Ecto neural progenitor cell (in vitro differentiated cells): ENCODE results near the gene CCDC141.

ENCODE experiments used
- DNase-seq: peaks from one replicate; pipeline ENCODE4 v3.0.0-alpha.2; 2018; ENCODE audit warnings: low spot score

Gene CCDC141

DNA sequence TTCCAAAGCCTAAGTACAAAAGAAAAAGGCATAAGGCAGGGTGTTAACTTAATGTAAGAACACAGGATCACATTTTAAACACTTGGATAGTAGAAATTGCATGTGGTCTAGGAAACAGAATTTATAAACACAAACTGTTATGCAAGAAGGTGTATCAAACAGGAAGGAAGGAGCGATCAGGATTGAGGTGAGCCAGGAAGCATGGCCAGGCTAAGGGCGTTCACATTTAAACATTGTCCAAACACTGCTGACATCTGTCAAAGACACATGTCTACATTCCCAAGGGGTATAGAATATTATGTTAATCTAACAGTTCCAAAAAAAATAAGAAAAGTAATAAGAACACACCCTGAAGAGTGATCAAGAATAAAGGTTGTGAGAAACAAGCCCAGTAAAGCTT, 71.3 kb downstream of the CCDC141 start:
- DNase-seq: no peak

DNA sequence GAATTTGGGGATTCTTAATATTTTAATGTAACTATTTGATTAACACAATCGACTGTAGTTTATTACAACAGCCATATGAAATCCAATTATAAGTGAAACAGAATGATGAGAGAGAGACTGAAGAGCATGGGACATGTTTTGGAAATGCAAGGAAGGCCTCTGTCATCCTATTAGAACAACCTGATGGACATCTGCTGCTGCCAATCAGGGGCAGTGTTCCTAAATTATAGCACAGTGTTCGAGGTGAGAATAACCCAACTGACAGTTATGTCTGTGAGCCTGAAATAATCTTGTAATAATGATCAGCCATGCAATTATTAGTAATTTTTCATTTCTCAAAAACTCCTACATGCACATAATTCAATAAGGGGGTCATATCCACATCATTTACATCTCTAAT, 73.6 kb downstream of the CCDC141 start:
- DNase-seq: no peak

DNA sequence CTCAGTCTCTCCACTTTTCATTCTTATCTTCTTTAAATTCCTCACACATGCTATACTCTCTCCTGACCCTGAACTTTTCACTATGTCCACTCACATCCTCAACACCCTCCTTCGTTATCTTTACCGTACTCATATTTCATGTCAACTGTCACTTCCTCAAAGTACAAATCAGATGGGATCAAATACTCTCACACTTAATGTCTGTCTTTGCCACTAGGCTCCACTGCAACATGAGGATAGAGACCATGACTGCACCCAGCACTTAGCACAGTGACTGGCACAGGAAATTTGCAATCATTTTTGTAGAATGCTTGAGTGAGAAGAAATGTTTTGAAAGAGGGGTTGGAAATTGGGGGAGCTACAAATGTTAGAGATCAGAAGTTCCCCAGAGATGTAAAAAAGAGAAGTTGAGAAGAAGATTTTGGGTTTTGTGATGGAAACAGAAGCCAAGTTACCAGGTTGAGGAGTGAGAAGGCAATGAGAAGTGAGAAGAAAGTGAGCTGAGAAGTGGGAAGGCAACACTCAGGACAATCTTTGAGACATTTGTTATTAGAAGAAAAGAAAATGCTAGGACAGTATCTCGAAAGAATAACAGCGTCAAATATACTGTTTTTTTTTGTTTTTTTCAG, 87.0 kb downstream of the CCDC141 start:
- DNase-seq: no peak

DNA sequence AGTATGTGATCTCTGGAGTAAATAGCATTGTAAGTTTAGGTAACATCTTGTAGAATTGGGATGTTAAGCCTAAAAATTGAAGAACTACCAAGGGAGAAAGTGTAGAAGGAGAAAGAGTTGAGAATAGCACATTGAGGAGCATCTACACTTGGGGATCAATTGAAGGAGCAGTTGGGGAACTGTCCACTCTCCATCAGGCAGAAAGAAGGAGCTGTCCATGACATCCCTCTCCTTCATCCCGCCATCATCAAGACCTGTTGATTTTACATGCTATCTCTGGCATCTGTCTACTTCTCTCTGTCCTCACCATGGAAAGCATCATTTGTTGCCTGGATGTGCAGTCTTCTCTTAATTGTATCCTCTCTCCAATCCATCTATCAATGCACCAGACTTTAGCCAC, 87.8 kb downstream of the CCDC141 start:
- DNase-seq: no peak

DNA sequence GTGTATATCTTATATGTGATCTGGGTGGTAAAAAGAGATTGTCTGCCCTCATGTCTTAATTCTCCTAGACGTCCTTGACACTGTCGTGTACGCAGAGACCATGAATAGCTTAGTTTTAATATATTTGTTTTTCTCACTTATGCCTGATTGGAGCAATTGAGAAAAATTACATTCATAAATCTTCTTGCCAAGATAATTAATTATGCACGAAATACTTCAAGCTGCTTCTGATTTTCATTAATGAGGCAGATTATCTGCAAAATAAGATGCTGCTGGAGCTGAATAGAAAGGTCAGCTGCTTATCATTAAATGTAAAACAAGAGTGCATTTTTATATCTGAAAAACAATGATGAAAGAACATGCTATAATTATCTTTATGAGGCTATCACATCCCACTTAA, 95.9 kb downstream of the CCDC141 start:
- DNase-seq: no peak

DNA sequence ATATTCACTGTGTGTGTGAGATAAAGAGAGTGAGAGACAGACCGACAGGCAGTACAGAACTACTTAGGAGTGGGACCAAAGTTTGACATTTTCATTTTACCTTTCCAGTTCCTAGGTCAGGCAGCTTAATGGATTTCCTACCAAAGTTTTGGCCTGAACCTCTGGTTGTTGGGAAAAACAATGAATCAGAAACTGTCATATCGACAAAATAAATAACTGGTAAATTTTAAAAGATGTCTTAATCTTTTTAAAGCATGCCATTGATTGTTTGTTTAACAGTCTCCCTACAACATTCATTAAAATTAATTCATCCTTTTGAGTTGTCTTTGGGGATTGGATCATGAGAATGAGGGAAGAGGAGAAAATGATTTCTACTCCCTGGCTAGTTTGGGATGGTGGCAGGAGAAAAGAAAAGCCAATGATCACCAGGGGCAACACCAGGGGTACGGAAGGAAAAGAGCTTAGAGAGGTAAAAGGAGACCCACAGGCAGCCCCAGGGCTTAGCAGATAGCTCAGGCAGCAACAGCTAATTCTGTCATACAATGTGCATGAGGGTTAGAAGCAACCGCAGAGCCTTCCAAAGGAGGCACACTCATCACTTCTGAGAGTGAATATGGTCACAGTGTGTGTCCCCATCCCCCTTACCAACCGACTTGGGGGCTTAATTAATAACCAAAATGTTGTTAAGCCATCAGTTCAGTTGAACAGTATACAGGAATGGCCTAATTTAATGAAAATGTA, 98.5 kb downstream of the CCDC141 start:
- DNase-seq: peak; percentile 44

DNA sequence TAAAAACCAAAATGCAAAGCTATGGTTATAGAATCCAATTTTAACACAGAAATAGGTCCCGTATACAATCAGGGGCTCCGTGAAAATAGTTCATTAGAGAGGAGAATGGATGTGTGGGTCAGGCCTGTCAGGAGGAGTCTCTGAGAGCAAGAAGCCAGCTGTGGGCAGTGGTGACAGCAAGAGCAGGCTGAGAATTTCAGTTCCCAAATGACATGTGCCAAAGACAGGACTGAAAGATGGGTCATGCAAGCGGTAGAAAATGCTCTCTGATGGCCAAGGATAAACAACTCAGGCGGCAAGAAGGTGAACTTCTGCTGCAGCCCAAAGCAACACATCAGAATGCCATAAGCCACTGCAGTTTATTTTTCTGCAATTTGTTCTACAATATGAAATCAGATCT, 100.4 kb downstream of the CCDC141 start:
- no peak for DNase-seq

DNA sequence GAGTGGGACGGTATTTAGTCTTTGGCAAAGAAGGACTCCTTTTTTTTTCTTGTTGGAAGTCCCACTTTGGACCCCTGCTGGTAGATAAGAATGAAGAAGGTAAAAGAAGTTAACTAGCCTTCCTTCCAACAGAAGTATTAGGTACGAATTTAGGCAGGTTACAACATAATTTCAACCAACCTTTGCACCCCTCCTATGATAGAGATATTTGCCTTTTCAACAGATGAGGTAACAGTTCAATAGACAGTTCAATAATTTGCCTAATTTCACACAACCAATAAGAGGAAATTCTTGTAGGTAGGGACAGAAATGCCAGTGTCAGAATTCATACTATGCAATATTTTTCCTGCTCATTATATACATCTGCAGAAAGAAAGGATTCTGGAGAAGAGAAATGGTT, 100.8 kb downstream of the CCDC141 start:
- no peak for DNase-seq

DNA sequence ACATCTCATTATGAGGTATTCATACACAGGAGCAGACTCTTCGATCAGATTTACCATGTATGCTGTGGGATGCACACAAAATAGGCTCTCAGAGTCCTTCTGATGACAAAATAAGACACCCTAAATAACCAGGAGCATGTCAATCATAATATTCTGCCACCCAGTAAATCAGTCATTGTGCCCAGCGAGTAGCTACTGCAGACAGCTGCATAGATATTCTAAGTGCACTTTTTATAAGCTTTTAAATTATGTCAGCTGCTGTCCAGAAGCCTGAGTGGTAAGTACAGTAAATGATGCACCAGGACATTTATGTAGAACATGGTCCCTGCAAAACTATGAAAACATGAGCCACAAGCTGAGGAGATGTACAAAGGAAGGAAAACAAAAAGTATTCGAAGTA, 102.9 kb downstream of the CCDC141 start:
- DNase-seq: no peak

DNA sequence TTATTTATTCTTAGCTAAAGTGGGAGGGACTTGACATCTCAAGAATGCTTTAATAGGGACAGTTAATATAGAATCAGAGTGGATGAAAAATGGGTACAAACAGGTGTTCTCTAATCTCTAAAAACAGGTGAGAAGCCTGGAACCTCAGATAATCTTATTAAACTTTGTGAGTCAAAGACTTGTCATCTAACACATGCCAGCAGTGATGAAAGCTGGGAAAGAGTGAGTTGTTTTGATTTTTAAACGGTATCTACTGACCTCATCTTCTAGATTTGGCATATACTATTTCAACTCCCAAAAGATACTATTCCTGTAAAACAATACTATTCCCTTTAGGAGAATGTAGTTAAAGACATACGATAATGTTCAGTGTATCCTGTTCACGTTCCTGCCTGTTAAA, 103.4 kb downstream of the CCDC141 start:
- no peak for DNase-seq

DNA sequence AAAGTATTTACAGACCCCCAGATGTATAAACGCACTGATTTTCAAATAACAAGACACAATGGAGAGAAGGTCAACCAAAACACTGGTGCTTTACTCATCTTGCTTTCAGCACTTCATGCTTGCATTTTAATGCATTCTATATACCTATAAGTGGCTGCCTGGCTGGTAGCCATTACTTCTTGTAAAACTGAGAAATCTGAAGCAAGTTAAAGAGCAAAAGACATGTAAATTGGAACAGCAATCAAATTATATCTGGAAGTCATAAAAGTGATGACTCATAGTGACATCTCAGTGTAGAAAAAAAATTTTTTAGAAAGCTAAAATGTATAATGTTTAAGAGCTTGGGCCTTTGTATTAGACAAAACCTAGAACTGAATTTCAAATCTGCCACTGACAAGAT, 106.2 kb downstream of the CCDC141 start:
- no peak for DNase-seq

DNA sequence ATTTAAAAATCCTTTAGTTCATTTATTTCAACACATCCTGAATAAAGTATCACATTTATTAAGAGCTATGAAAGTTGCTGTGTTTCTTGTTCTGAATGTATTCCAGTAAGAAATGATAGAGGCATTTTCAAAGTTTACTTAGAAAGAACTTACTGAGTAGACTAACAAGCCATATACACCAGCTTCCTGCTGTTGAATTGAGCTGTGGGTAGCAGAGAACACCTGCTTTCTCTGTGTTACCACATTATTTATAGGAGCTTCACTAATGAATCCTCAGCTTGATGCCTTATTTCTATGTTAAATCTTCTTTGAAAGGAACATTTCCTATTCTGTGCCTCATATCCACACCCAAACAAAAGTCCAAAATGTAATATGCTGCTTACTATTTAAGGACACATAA, 115.4 kb downstream of the CCDC141 start:
- no peak for DNase-seq

DNA sequence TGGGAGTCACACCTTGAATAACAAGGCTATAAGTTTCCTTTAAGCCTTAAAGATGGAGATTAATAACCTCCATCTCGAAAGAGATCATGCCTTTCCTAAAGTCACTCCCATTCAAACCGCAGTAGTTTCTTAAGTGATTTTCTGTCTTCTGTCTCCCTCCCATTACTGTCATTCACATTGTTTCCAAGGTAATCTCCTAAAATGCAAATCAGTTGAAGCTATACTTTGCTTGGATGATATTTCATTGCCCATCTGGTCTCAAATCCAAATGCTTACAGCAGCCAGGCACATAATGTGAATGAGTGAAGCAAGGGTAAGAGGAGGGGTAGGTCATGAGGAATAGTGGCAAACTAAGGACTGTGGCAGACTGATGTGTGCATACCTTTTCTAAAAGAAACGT, 116.4 kb downstream of the CCDC141 start:
- DNase-seq: no peak

DNA sequence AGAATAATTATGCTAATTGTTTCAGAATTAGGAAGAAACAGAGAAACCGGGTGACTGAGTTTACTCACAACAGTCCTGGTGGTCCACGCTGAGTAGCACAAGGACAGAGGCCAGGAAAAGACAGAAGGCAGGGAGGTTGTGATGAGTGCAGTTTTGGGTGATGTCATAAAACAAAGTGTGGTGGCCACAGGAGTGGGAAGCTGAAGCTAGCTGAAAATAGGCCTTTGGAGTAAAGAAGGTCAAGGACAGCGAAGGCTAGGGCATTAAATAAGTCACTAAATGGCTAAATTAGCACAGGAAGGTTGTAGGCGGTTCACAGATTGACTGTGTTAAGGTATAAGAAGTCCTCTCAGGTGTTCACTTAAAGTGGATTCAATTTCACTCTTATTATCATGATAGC, 121.9 kb downstream of the CCDC141 start:
- DNase-seq: no peak

DNA sequence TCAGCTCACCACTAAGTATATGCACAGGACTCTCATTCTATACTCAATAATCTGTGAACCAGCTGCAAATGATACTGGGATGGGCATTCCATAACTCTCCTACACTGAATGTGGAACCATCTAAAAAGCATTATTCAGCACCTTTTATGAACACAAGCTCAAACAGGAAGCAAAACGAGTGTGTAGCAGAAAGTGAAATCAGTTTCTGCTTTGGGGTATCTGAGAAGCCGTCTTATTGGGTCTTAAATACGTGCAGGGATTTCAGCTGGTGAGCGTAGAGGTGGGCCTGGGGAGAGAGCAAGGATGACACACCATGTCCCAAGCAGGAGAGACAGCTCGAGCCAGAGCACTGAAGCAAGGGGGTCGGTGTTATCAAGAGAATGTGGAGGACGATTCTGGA, 122.8 kb downstream of the CCDC141 start:
- DNase-seq: no peak

DNA sequence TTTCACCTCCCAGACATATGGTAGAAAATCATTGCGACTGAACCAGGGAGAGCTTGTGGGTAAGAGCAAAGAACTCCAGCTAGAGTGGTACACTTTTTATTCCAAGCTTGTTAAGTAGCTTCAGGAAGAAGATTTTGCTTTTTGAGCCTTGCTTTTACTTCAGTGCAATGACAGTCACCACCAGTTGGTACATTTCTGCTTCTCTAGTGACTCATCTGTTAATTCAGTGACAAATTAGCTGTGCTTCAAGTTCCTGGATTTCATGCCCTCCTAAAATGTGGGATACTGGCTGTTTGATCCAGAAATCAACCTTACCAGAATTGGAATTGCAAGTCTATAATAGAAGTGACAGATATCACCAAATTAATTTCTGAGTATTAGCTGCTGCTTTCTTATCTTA, 125.1 kb downstream of the CCDC141 start:
- no peak for DNase-seq

DNA sequence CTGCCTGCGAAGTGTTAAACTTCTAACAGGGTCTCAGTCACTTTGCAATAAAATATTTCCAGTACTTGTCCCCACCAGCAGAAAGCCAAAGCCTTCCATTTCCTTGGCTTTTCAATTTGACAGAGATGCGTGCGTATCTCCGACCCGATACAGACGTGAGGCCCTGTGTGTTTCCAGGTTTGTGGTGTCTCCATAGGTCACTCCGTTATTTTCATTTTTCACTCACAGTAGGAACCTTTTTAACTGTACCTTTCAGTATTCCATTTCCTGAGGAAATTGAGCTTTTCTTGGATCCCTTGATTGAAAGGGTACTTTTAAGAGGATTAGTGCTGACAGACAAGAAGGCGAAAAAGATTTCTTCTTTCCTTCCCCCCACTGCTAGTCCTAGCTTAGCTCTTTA, 126.4 kb downstream of the CCDC141 start:
- no peak for DNase-seq

DNA sequence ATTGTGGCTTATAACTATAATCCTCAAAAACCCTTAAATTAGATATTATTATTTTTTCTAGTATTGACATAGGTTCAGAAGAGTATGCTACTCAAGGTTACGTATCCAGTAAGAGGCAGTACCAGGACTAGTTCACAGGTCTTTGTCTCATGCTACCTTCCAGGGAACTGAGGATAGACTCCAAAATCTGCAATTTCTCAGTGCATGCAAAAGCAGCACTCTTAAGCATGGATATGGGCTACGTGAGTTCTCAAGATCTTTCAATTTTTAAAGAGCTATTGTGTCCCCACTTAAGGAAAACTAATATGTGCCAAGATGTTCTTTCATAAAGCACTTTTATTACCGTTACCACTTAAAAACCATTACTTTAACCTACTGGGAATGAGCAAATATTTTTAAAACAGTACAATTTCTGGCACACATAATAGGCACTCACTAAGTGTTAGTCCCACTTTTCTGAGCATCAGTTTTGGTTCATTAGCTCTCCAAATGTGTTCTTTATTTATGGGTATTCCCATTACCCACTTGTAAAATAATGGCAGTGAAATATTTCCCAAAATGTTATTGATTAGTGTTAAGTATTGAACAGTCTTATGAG, 128.9 kb downstream of the CCDC141 start:
- DNase-seq: no peak

DNA sequence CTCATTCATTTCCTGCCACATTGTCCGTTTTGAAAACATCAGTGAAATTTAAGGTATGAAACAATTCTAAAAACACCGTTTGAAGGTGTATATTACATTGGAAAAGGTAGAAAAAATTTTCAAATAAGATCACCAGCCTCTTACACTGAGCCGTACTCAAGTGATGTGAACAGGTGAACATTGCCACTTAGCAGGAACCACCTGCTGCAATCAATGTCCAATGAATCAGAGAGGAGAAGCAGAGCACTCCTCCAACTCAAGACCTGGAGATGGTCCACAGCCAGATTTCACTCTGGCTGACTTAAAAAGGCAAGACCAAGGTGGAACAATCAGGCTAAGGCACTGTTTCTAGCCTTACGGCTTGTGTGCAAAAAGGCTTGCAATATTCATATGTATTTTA, 132.4 kb downstream of the CCDC141 start:
- DNase-seq: no peak

DNA sequence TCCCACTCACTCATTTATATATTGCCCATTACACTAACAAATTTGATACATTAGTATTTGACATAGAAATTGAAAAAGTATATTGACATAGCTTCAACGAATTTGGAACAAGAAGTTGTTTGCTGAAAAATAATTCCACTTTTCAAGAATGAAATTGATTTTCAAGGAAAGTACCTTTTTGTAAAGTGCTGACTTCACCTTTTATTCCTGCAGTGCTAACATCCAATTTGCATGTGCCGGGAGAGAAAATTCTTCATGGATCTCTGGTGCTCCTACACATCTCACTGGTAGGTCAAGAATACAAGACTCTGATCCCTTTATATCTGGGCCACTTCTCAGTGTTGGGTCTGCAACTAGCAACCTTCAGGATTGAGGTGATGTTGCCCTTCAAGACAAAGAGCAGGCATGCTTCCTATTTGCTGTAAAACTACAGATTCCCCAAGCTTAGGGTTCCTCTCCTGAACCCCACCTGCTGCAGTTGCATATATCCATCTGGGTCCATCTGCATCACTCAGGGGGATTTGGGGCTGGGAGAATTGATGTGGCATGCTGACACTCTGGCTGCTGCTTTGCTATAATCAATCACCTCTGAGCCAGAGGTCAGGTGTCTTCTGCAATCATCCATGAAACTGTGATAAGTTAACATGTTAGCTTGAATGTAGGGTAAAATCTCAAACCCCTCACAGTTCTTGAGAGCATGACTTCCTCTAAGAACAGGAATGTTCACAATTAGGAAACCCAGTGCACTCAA, 134.3 kb downstream of the CCDC141 start:
- no peak for DNase-seq

DNA sequence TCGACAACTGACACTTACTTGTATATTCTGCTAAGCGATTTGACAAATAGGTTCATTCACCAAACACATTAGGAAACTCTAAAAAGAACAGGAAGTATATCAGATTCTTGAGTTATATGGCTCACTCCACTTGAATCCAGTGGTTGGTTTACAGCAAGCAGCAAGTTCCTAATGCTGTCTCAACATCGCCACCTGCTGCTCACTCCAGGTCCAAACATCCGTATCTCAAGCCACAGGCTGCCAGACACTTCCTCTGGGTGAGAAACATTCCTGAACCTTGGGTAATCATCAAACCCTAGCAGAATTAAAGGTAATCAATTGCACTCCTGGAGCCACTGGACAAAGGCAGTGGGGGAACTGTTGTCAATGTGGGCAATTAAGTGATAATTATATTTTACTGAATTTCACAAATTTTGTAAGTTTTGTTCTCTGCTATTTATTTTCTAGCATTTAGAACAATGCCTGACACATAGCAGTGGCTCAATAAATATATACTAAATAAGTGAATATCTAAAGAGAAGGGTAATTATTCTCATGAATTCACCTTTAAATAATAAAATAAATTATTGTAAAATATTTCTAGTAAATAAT, 135.6 kb downstream of the CCDC141 start:
- peak; percentile 76 for DNase-seq

DNA sequence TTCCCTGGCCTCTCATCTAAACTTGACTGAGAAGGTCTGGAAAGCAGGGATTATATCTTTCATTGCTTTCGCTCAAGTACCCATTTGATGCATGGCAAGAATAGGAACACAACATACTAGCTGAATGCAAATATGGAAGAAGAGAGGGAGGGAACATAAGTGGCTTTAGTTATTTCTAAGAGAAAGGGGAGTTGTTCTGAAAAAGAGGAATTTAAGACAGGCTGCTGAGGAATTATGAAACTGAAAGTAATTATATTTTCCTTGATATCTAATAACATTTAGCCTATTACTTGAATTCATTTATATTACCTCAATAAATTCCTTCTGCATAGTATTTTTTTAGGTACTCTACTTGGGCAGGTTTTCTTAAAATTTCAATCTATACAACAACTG, 136.9 kb downstream of the CCDC141 start:
- DNase-seq: no peak
